IMR-90 (cell line): Measurements from ENCODE around the gene TOGARAM1. TPM values are rescaled to one million over a fixed set of nuclear protein-coding genes. Genes with fewer than 3 reads are reported as not detected.

ENCODE experiments used
- ATAC-seq: fragments of 200-7000 bp; cut with Tn5 transposase; 2 replicates; pipeline ENCODE4 v1.9.1; 2020; ENCODE audit warnings: low read depth, mild to moderate bottlenecking, moderate library complexity
- BruUV-seq: library from RNA; stranded (reverse); fragments of 400-500 nt; replicated peaks from 2 replicates; lab custom pipeline; 2021; lab: Mats Ljungman, UMichigan
- CTCF ChIA-PET: fragments of 300-600 bp; formaldehyde crosslinking; extraction: SDS; loops from one replicate; lab custom pipeline; 2021; ENCODE audit warnings: antibody characterized with exemption; lab: Yijun Ruan, JAX
- POLR2A ChIA-PET: fragments of 300-600 bp; sonication (Branson Sonifier 250); formaldehyde crosslinking; loops from one replicate; lab custom pipeline; 2022; ENCODE audit warnings: antibody characterized with exemption; ENCODE audit not compliant: unreplicated experiment; lab: Charles Lee
- DNase-seq: peaks from one replicate; pipeline ENCODE4 v3.0.0; 2013
- H2AFZ ChIP-seq: replicated peaks from 2 replicates; pipeline ENCODE3; 2013; ENCODE audit warnings: low read length, mild to moderate bottlenecking; ENCODE audit not compliant: poor library complexity
- H2AK5ac ChIP-seq: 2 replicates; pipeline ENCODE4 v1.6.1; 2013; ENCODE audit warnings: low read depth, low read length, inconsistent platforms
- H2AK9ac ChIP-seq: replicated peaks from 2 replicates; pipeline ENCODE3; 2013; ENCODE audit warnings: mild to moderate bottlenecking, low read depth, low read length, moderate library complexity; ENCODE audit not compliant: poor library complexity
- H2BK120ac ChIP-seq: 2 replicates; pipeline ENCODE4 v1.6.1; 2013; ENCODE audit warnings: low read depth, low read length, inconsistent platforms
- H2BK15ac ChIP-seq: 3 replicates; pipeline ENCODE4 v1.6.1; 2013; ENCODE audit warnings: low read depth, low read length, inconsistent platforms
- H2BK20ac ChIP-seq: 2 replicates; pipeline ENCODE4 v1.6.1; 2013; ENCODE audit warnings: low read depth, mild to moderate bottlenecking, inconsistent platforms, low read length, moderate library complexity
- H2BK5ac ChIP-seq: 2 replicates; pipeline ENCODE4 v1.6.1; 2013; ENCODE audit warnings: mild to moderate bottlenecking, low read depth, low read length, inconsistent platforms; ENCODE audit not compliant: poor library complexity, severe bottlenecking
- H3K14ac ChIP-seq: replicated peaks from 2 replicates; pipeline ENCODE4 v1.6.1; 2013; ENCODE audit warnings: low read depth, low read length, inconsistent platforms
- H3K18ac ChIP-seq: 2 replicates; pipeline ENCODE4 v1.6.1; 2013; ENCODE audit warnings: low read depth, low read length, control low read depth
- H3K23ac ChIP-seq: 2 replicates; pipeline ENCODE4 v1.6.1; 2013; ENCODE audit warnings: low read depth, low read length, inconsistent platforms
- H3K27ac ChIP-seq: 2 replicates; pipeline ENCODE4 v1.5.1; 2013; ENCODE audit warnings: mild to moderate bottlenecking, control low read depth, low read length; ENCODE audit not compliant: insufficient read depth
- H3K27me3 ChIP-seq: 2 replicates; pipeline ENCODE4 v1.6.1; 2013; ENCODE audit warnings: low read length; ENCODE audit not compliant: control insufficient read depth, insufficient read depth
- H3K36me3 ChIP-seq: 2 replicates; pipeline ENCODE4 v1.6.1; 2013; ENCODE audit warnings: low read length, mixed read lengths; ENCODE audit not compliant: control insufficient read depth, insufficient read depth
- H3K4ac ChIP-seq: 2 replicates; pipeline ENCODE4 v1.6.1; 2013; ENCODE audit warnings: low read depth, low read length, inconsistent platforms
- H3K4me1 ChIP-seq: 2 replicates; pipeline ENCODE4 v1.6.1; 2013; ENCODE audit warnings: low read length, mixed read lengths; ENCODE audit not compliant: control insufficient read depth, insufficient read depth
- H3K4me2 ChIP-seq: 2 replicates; pipeline ENCODE4 v1.6.1; 2013; ENCODE audit warnings: low read depth, mild to moderate bottlenecking, control low read depth, low read length, moderate library complexity
- H3K4me3 ChIP-seq: 2 replicates; pipeline ENCODE4 v1.5.1; 2013; ENCODE audit warnings: low read depth, mild to moderate bottlenecking, control low read depth, low read length, moderate library complexity; ENCODE audit not compliant: insufficient read depth
- H3K56ac ChIP-seq: 2 replicates; pipeline ENCODE4 v1.6.1; 2013; ENCODE audit warnings: low read length, inconsistent platforms; ENCODE audit not compliant: insufficient read depth; ENCODE audit errors: extremely low read depth
- H3K79me1 ChIP-seq, 2 experiments: 2 replicates each; pipeline ENCODE4 v1.6.1; 2013; ENCODE audit warnings: low read length in 2 of 2, inconsistent platforms in 1 of 2, low read depth in 1 of 2
- H3K9ac ChIP-seq: 2 replicates; pipeline ENCODE4 v1.6.1; 2013; ENCODE audit warnings: low read depth, low read length, control low read depth
- H3K9me1 ChIP-seq: 2 replicates; pipeline ENCODE4 v1.6.1; 2013; ENCODE audit warnings: low read length, inconsistent platforms; ENCODE audit not compliant: insufficient read depth
- H3K9me3 ChIP-seq: 2 replicates; pipeline ENCODE4 v1.6.1; 2013; ENCODE audit warnings: low read length; ENCODE audit not compliant: control insufficient read depth, insufficient read depth
- H4K20me1 ChIP-seq: 2 replicates; pipeline ENCODE4 v1.6.1; 2013; ENCODE audit warnings: low read length, inconsistent platforms; ENCODE audit not compliant: insufficient read depth
- H4K5ac ChIP-seq: 2 replicates; pipeline ENCODE4 v1.6.1; 2013; ENCODE audit warnings: mild to moderate bottlenecking, low read depth, low read length, control low read depth
- H4K8ac ChIP-seq, 2 experiments: 2 replicates each; pipeline ENCODE4 v1.6.1; 2013; ENCODE audit warnings: low read depth in 2 of 2, low read length in 2 of 2, control low read depth in 1 of 2, inconsistent platforms in 1 of 2
- H4K91ac ChIP-seq: 2 replicates; pipeline ENCODE4 v1.6.1; 2013; ENCODE audit warnings: low read depth, low read length, inconsistent platforms; ENCODE audit not compliant: insufficient read depth
- BHLHE40 ChIP-seq: fragments of 150-350 bp; IDR thresholded peaks from 2 replicates; pipeline ENCODE4 v1.6.1; 2016; ENCODE audit warnings: mild to moderate bottlenecking, low read depth, low read length
- CEBPB ChIP-seq: IDR thresholded peaks from 2 replicates; pipeline ENCODE4 v1.6.1; 2012; ENCODE audit warnings: low read depth, low read length, improper control_type of control experiment
- CHD1 ChIP-seq: IDR thresholded peaks from 2 replicates; pipeline ENCODE4 v1.6.1; 2012; ENCODE audit warnings: low read depth, low read length, improper control_type of control experiment
- CTCF ChIP-seq: conservative IDR thresholded peaks from 2 replicates; pipeline ENCODE4 v1.5.1; 2012; ENCODE audit warnings: mild to moderate bottlenecking, low read depth, low read length, improper control_type of control experiment
- ELK1 ChIP-seq: fragments of 150-350 bp; IDR thresholded peaks from 2 replicates; pipeline ENCODE4 v1.6.1; 2016; ENCODE audit warnings: low read depth, mild to moderate bottlenecking, low read length, moderate library complexity, borderline replicate concordance
- FOS ChIP-seq: fragments of 150-350 bp; IDR thresholded peaks from 2 replicates; pipeline ENCODE4 v1.6.1; 2016; ENCODE audit warnings: low read depth, low read length
- MAFK ChIP-seq: IDR thresholded peaks from 2 replicates; pipeline ENCODE4 v1.6.1; 2012; ENCODE audit warnings: low read depth, low read length, improper control_type of control experiment
- MAZ ChIP-seq: IDR thresholded peaks from 2 replicates; pipeline ENCODE4 v1.6.1; 2012; ENCODE audit warnings: low read depth, mild to moderate bottlenecking, low read length, improper control_type of control experiment, moderate library complexity, borderline replicate concordance
- MXI1 ChIP-seq: IDR thresholded peaks from 2 replicates; pipeline ENCODE4 v1.6.1; 2012; ENCODE audit warnings: low read depth, mild to moderate bottlenecking, low read length, moderate library complexity, borderline replicate concordance
- NFE2L2 ChIP-seq: fragments of 150-350 bp; IDR thresholded peaks from 2 replicates; pipeline ENCODE4 v1.6.1; 2016; ENCODE audit warnings: low read depth, mild to moderate bottlenecking, low read length
- POLR2A ChIP-seq: IDR thresholded peaks from 2 replicates; pipeline ENCODE4 v1.6.1; 2012; ENCODE audit warnings: mild to moderate bottlenecking, low read depth, low read length
- RAD21 ChIP-seq: IDR thresholded peaks from 2 replicates; pipeline ENCODE4 v1.6.1; 2012; ENCODE audit warnings: low read length, improper control_type of control experiment
- RCOR1 ChIP-seq: IDR thresholded peaks from 2 replicates; pipeline ENCODE4 v1.6.1; 2012; ENCODE audit warnings: mild to moderate bottlenecking, low read length, improper control_type of control experiment; ENCODE audit not compliant: insufficient replicate concordance
- RFX5 ChIP-seq: IDR thresholded peaks from 2 replicates; pipeline ENCODE4 v1.8.0; 2012; ENCODE audit warnings: low read depth, mild to moderate bottlenecking, low read length, moderate library complexity
- SMC3 ChIP-seq: fragments of 150-350 bp; IDR thresholded peaks from 2 replicates; pipeline ENCODE4 v1.6.1; 2016; ENCODE audit warnings: low read depth, mild to moderate bottlenecking, antibody characterized with exemption, low read length, moderate library complexity
- USF2 ChIP-seq: fragments of 150-350 bp; IDR thresholded peaks from 2 replicates; pipeline ENCODE4 v1.6.1; 2017; ENCODE audit warnings: mild to moderate bottlenecking, antibody characterized with exemption, low read length, low read depth
- WGBS, 2 experiments: methylation state at CpG; one replicate each; pipeline versions ENCODE4 v1.1.5 to v1.1.7; 2013; ENCODE audit warnings: missing lambda C conversion rate in 2 of 2; ENCODE audit not compliant: insufficient read length in 1 of 2; ENCODE audit errors: extremely low coverage in 2 of 2; 5-methylcytosine and 5-hydroxymethylcytosine counted together
- dilution Hi-C: fragments of 300-500 bp; cut with HindIII; formaldehyde crosslinking; loops from one replicate; pipeline ENCODE4 v1.14.3; 2018; ENCODE audit warnings: low sequenced_read_pairs; ENCODE audit not compliant: unreplicated experiment
- in situ Hi-C: fragments of 300-500 bp; cut with MboI; formaldehyde crosslinking; loops from 3 replicates; pipeline ENCODE4 v1.14.3; 2019; ENCODE audit warnings: low sequenced_read_pairs, inconsistent platforms, mixed read lengths
- intact Hi-C: fragments of 100-400 bp; cut with micrococcal nuclease; formaldehyde crosslinking; loops from 2 replicates; pipeline ENCODE4 v1.10.0; 2022
- polyA plus RNA-seq, 3 experiments: library from polyadenylated mRNA; depleted of rRNA; stranded (reverse); fragments of >200 nt; gene quantifications; 2 replicates each; pipeline ENCODE4 v1.2.3, GENCODE V29; 2012; ENCODE audit warnings: low replicate concordance in 1 of 3
- total RNA-seq: library from RNA; depleted of rRNA; stranded (reverse); fragments of >200 nt; gene quantifications from 2 replicates; pipeline ENCODE4 v1.2.3, GENCODE V29; 2012

Gene TOGARAM1
- total and polyA plus RNA-seq, 2 of the 4 experiments (the other 2 are of a cell fraction): 3.1 to 13.4 TPM

GRCh38 chr14:45015133-45015532, 53.1 kb downstream of the TOGARAM1 start:
- ChIA-PET POLR2A (interaction anchor here (0.7 kb wide), 1 partner anchor 11 kb away, joined by 5 read pairs; no protein-coding TSS in a partner anchor), CTCF (no interaction called here)
- dilution Hi-C loops: no loop called here
- no peak overlapping the region for H3K56ac ChIP-seq
- no peak overlapping the region for H3K27ac ChIP-seq
- no peak overlapping the region for H4K8ac ChIP-seq
- H2BK15ac ChIP-seq: no peak overlapping the region
- H3K9ac ChIP-seq: no peak overlapping the region
- WGBS, 2 experiments: no CpG with 5 or more reads among the region's 3 CpGs
- DNase-seq: no peak
- peaks cover 12% of the 10 kb centered on the region; the same call in 1 of the 2 replicates for H3K36me3 ChIP-seq
- no peak overlapping the region for H2AFZ ChIP-seq
- H3K79me1 ChIP-seq: no peaks in the 10 kb centered on the region
- H3K4ac ChIP-seq: no peak overlapping the region
- H3K18ac ChIP-seq: no peak overlapping the region
- no peaks in the 10 kb centered on the region for H3K9me1 ChIP-seq
- ATAC-seq: no peak
- no peaks in the 10 kb centered on the region for H4K20me1 ChIP-seq
- H3K9me3 ChIP-seq: no peaks in the 10 kb centered on the region
- BruUV-seq: no TSS peak
- H3K14ac ChIP-seq: no peak overlapping the region
- no peaks in the 10 kb centered on the region for H3K27me3 ChIP-seq
- no peak overlapping the region for H3K23ac ChIP-seq
- H3K4me1 ChIP-seq: no peaks in the 10 kb centered on the region
- H4K5ac ChIP-seq: no peak overlapping the region
- no peak overlapping the region for H2AK5ac ChIP-seq
- H3K4me3 ChIP-seq: no peak overlapping the region
- in situ Hi-C loops: no loop called here
- intact Hi-C loops: no loop called here
- no peak overlapping the region for H2BK120ac ChIP-seq
- no peak overlapping the region for H2BK20ac ChIP-seq
- no peak overlapping the region for H2BK5ac ChIP-seq
- no peak overlapping the region for H4K91ac ChIP-seq
- no peak for TF ChIP-seq POLR2A
- no peak for TF ChIP-seq RCOR1
- no peak for TF ChIP-seq NFE2L2
- TF ChIP-seq MAZ: no peak
- no peak for TF ChIP-seq RFX5
- no peak for TF ChIP-seq BHLHE40
- TF ChIP-seq ELK1: no peak
- no peak for TF ChIP-seq USF2
- no peak for TF ChIP-seq MAFK
- TF ChIP-seq CTCF: no peak
- TF ChIP-seq SMC3: no peak
- no peak for TF ChIP-seq RAD21
- TF ChIP-seq CHD1: no peak
- no peak for TF ChIP-seq MXI1
- no peak for TF ChIP-seq FOS
- no peak for TF ChIP-seq CEBPB
- no peak overlapping the region for H3K4me2 ChIP-seq
- H2AK9ac ChIP-seq: no peak overlapping the region
